HEK293 (cell line): ENCODE data around the gene CANT1.

Experiments
- CTCF ChIA-PET: fragments of 350-600 bp; formaldehyde crosslinking; extraction: SDS; loops from one replicate; lab custom pipeline; 2021; ENCODE audit warnings: antibody characterized with exemption; lab: Yijun Ruan, JAX
- POLR2A ChIA-PET: fragments of 300-600 bp; formaldehyde crosslinking; extraction: SDS; loops from one replicate; lab custom pipeline; 2020; ENCODE audit warnings: antibody characterized with exemption, inconsistent platforms; lab: Yijun Ruan, JAX
- H3K27ac ChIP-seq: fragments of 200-500 bp; sonication (Bioruptor generic); 2 replicates; pipeline ENCODE4 v1.5.1; 2014; ENCODE audit warnings: low read depth, low read length, control low read depth, inconsistent platforms; ENCODE audit errors: extremely low read depth
- H3K36me3 ChIP-seq, 2 experiments: fragments of 200-500 bp in 1 of 2; sonication (Bioruptor generic) in 1 of 2; 1 replicate in 1 of 2; 2 replicates in 1 of 2; pipeline ENCODE4 v1.5.1; 2014 to 2017; ENCODE audit warnings: inconsistent platforms in 2 of 2, low read length in 2 of 2; ENCODE audit not compliant: control insufficient read depth in 2 of 2, insufficient read depth in 1 of 2
- H3K4me1 ChIP-seq: fragments of 200-500 bp; sonication (Bioruptor generic); 2 replicates; pipeline ENCODE4 v1.5.1; 2014; ENCODE audit warnings: mild to moderate bottlenecking, low read length, inconsistent platforms; ENCODE audit not compliant: control insufficient read depth, insufficient read depth
- H3K4me3 ChIP-seq: 2 replicates; pipeline ENCODE4 v1.5.1; 2011; ENCODE audit warnings: low read depth, mild to moderate bottlenecking, control low read depth, low read length, moderate library complexity
- H3K9me3 ChIP-seq: fragments of 200-500 bp; sonication (Bioruptor generic); 2 replicates; pipeline ENCODE4 v1.5.1; 2014; ENCODE audit warnings: low read depth, low read length, inconsistent platforms; ENCODE audit not compliant: control insufficient read depth, insufficient read depth
- GLIS2 ChIP-seq: fragments of 450-650 bp; formaldehyde crosslinking; IDR thresholded peaks from 2 replicates; pipeline ENCODE4 v1.5.1; 2016; ENCODE audit warnings: missing biosample characterization, missing genetic modification characterization
- KLF16 ChIP-seq: fragments of 450-650 bp; formaldehyde crosslinking; IDR thresholded peaks from 2 replicates; pipeline ENCODE4 v1.5.1; 2017; ENCODE audit warnings: missing biosample characterization, missing genetic modification characterization
- RBAK ChIP-seq: fragments of 450-650 bp; formaldehyde crosslinking; IDR thresholded peaks from 2 replicates; pipeline ENCODE4 v1.5.1; 2016; ENCODE audit warnings: missing biosample characterization, missing genetic modification characterization
- ZBTB21 ChIP-seq: fragments of 450-650 bp; formaldehyde crosslinking; IDR thresholded peaks from 2 replicates; pipeline ENCODE4 v1.5.1; 2017; ENCODE audit warnings: missing biosample characterization, missing genetic modification characterization
- ZBTB48 ChIP-seq: fragments of 450-650 bp; formaldehyde crosslinking; IDR thresholded peaks from 2 replicates; pipeline ENCODE4 v1.5.1; 2016; ENCODE audit warnings: missing biosample characterization, missing genetic modification characterization
- ZNF112 ChIP-seq: fragments of 450-650 bp; formaldehyde crosslinking; IDR thresholded peaks from 2 replicates; pipeline ENCODE4 v1.5.0; 2017; ENCODE audit warnings: missing biosample characterization, missing genetic modification characterization
- ZNF132 ChIP-seq: fragments of 450-650 bp; formaldehyde crosslinking; IDR thresholded peaks from 2 replicates; pipeline ENCODE4 v1.5.1; 2017; ENCODE audit warnings: missing biosample characterization, missing genetic modification characterization, borderline replicate concordance
- ZNF138 ChIP-seq: fragments of 450-650 bp; formaldehyde crosslinking; IDR thresholded peaks from 2 replicates; pipeline ENCODE4 v1.5.1; 2016; ENCODE audit warnings: missing biosample characterization, missing genetic modification characterization, borderline replicate concordance
- ZNF184 ChIP-seq: fragments of 450-650 bp; IDR thresholded peaks from 2 replicates; pipeline ENCODE4 v1.5.1; 2018; ENCODE audit warnings: missing biosample characterization, mild to moderate bottlenecking, missing genetic modification characterization
- ZNF274 ChIP-seq, 2 experiments: fragments of 200-500 bp in 1 of 2; fragments of 450-650 bp in 1 of 2; sonication (Bioruptor generic) in 1 of 2; formaldehyde crosslinking in 1 of 2; IDR thresholded peaks; 2 replicates each; pipeline versions ENCODE4 v1.5.1 to v1.6.1; 2014 to 2016; ENCODE audit warnings: borderline replicate concordance in 1 of 2, inconsistent platforms in 1 of 2, low read length in 1 of 2, missing biosample characterization in 1 of 2, missing genetic modification characterization in 1 of 2
- ZNF311 ChIP-seq: fragments of 450-650 bp; formaldehyde crosslinking; IDR thresholded peaks from 2 replicates; pipeline ENCODE4 v1.5.1; 2017; ENCODE audit warnings: missing biosample characterization, missing genetic modification characterization, borderline replicate concordance
- ZNF324 ChIP-seq: fragments of 450-650 bp; formaldehyde crosslinking; IDR thresholded peaks from 2 replicates; pipeline ENCODE4 v1.5.1; 2016; ENCODE audit warnings: missing biosample characterization, missing genetic modification characterization
- ZNF501 ChIP-seq: fragments of 450-650 bp; formaldehyde crosslinking; IDR thresholded peaks from 2 replicates; pipeline ENCODE4 v1.5.1; 2016; ENCODE audit warnings: missing biosample characterization, missing genetic modification characterization
- ZNF544 ChIP-seq: fragments of 450-650 bp; formaldehyde crosslinking; IDR thresholded peaks from 2 replicates; pipeline ENCODE4 v1.5.0; 2017; ENCODE audit warnings: missing biosample characterization, missing genetic modification characterization
- ZNF558 ChIP-seq: fragments of 450-650 bp; formaldehyde crosslinking; IDR thresholded peaks from 2 replicates; pipeline ENCODE4 v1.5.1; 2016; ENCODE audit warnings: missing biosample characterization, missing genetic modification characterization
- ZNF600 ChIP-seq: fragments of 450-650 bp; formaldehyde crosslinking; IDR thresholded peaks from 2 replicates; pipeline ENCODE4 v1.5.1; 2016; ENCODE audit warnings: missing biosample characterization, missing genetic modification characterization
- ZNF654 ChIP-seq: fragments of 450-650 bp; formaldehyde crosslinking; IDR thresholded peaks from 2 replicates; pipeline ENCODE4 v1.5.1; 2016; ENCODE audit warnings: low read depth, missing biosample characterization, missing genetic modification characterization
- ZNF677 ChIP-seq: fragments of 450-650 bp; IDR thresholded peaks from 2 replicates; pipeline ENCODE4 v1.5.0; 2018; ENCODE audit warnings: missing biosample characterization, mild to moderate bottlenecking, missing genetic modification characterization, moderate library complexity
- ZNF777 ChIP-seq: fragments of 450-650 bp; formaldehyde crosslinking; IDR thresholded peaks from 2 replicates; pipeline ENCODE4 v1.5.1; 2017; ENCODE audit warnings: missing biosample characterization, missing genetic modification characterization, borderline replicate concordance
- ZNF830 ChIP-seq: fragments of 450-650 bp; IDR thresholded peaks from 2 replicates; pipeline ENCODE4 v1.5.0; 2018; ENCODE audit warnings: missing biosample characterization, missing genetic modification characterization, low read depth, mild to moderate bottlenecking, moderate library complexity
- ZNF843 ChIP-seq: fragments of 450-650 bp; formaldehyde crosslinking; IDR thresholded peaks from 2 replicates; pipeline ENCODE4 v1.5.1; 2016; ENCODE audit warnings: missing biosample characterization, missing genetic modification characterization
- ZSCAN16 ChIP-seq: fragments of 450-650 bp; formaldehyde crosslinking; IDR thresholded peaks from 2 replicates; pipeline ENCODE4 v1.5.1; 2016; ENCODE audit warnings: missing biosample characterization, missing genetic modification characterization
- TF ChIP-seq, protein P1 (sequence below): fragments of 450-650 bp; formaldehyde crosslinking; IDR thresholded peaks from 2 replicates; pipeline ENCODE4 v1.5.1; 2016; ENCODE audit warnings: missing biosample characterization, missing genetic modification characterization
- TF ChIP-seq, protein P2 (sequence below): fragments of 450-650 bp; formaldehyde crosslinking; IDR thresholded peaks from 2 replicates; pipeline ENCODE4 v1.5.1; 2016; ENCODE audit warnings: missing biosample characterization, missing genetic modification characterization

Gene CANT1

DNA sequence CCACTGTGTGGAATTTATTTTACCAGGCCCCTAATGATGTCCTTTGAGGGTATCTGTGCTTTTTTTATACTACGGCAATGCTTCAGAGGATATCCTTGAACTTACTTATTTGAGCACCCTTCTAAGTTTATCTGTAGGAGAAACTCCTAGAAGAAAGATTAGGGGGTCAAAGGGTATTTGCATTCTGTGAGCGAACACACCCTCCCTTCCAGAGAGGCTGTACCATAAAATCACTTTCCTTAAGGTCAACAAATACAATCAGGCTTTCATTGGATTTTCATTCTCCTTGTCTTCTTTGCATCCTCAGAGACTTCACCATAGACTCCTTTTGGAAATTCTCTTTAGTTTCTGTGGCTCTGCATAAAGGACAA lies 9.7 kb upstream of the CANT1 start:
- TF ChIP-seq ZNF830 (tag by site-specific recombination) (no peak), ZNF501 (no peak), ZNF311 (tag by site-specific recombination) (no peak), ZBTB48 (no peak), ZNF654 (tag by site-specific recombination) (no peak), KLF16 (tag by site-specific recombination) (no peak), ZNF112 (tag by site-specific recombination) (no peak), ZNF677 (tag by site-specific recombination) (no peak), ZNF600 (tag by site-specific recombination) (no peak), GLIS2 (tag by site-specific recombination) (no peak), ZNF274 (IDR thresholded peaks at IDR 0.05; ENCODE audit: low read length) (no peak), ZNF274 (tag by site-specific recombination; IDR thresholded peaks at IDR 0.05; ENCODE audit: borderline replicate concordance) (no peak), ZNF184 (tag by site-specific recombination) (no peak), ZNF138 (tag by site-specific recombination) (no peak), ZNF558 (tag by site-specific recombination) (no peak), ZSCAN16 (tag by site-specific recombination) (no peak), ZNF132 (tag by site-specific recombination) (no peak)
- ChIA-PET CTCF (interaction anchor here (0.6 to 11.1 kb wide), 15 partner anchors 8 to 459 kb away, joined by 3 to 122 read pairs (median 3); no protein-coding TSS in a partner anchor), POLR2A (no interaction called here)
- Histone ChIP-seq H3K9me3 (no peaks in the 10 kb centered on the region), H3K4me3 (no peak overlapping the region), H3K4me1 (peaks cover 18% of the 10 kb centered on the region), H3K36me3 (no peaks in the 10 kb centered on the region), H3K27ac (no peak overlapping the region)

DNA sequence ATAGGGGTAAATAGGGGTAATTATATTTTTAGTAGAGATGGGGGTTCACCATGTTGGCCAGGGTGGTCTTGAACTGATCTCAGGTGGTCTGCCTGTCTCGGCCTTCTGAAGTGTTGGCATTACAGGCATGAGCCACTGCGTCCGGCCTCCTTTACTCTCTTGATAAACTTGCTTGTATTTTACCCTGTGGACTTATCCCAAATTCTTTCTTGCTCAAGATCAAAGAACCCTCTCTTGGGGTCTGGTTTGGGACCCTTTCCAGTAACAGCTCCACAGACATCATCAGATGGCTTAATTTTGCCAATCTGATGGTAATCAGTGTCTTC lies 8.8 kb upstream of the CANT1 start:
- H3K36me3 ChIP-seq, result no peaks in the 10 kb centered on the region
- no peak overlapping the region for H3K4me3 ChIP-seq
- no peak overlapping the region for H3K27ac ChIP-seq
- peaks cover 15% of the 10 kb centered on the region for H3K4me1 ChIP-seq
- no peaks in the 10 kb centered on the region for H3K9me3 ChIP-seq
- no peak for TF ChIP-seq ZNF654 (tag by site-specific recombination)
- no peak for TF ChIP-seq ZNF843 (tag by site-specific recombination)
- no peak for TF ChIP-seq ZBTB21 (tag by site-specific recombination)
- TF ChIP-seq ZNF324 (tag by site-specific recombination), result no peak
- TF ChIP-seq ZNF311 (tag by site-specific recombination), result no peak
- TF ChIP-seq RBAK (tag by site-specific recombination), result no peak
- no peak for TF ChIP-seq ZNF544 (tag by site-specific recombination)
- TF ChIP-seq ZNF777 (tag by site-specific recombination), result no peak
- TF ChIP-seq, protein P1, sequence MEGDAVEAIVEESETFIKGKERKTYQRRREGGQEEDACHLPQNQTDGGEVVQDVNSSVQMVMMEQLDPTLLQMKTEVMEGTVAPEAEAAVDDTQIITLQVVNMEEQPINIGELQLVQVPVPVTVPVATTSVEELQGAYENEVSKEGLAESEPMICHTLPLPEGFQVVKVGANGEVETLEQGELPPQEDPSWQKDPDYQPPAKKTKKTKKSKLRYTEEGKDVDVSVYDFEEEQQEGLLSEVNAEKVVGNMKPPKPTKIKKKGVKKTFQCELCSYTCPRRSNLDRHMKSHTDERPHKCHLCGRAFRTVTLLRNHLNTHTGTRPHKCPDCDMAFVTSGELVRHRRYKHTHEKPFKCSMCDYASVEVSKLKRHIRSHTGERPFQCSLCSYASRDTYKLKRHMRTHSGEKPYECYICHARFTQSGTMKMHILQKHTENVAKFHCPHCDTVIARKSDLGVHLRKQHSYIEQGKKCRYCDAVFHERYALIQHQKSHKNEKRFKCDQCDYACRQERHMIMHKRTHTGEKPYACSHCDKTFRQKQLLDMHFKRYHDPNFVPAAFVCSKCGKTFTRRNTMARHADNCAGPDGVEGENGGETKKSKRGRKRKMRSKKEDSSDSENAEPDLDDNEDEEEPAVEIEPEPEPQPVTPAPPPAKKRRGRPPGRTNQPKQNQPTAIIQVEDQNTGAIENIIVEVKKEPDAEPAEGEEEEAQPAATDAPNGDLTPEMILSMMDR (tag by site-specific recombination), result no peak
- TF ChIP-seq, protein P2, sequence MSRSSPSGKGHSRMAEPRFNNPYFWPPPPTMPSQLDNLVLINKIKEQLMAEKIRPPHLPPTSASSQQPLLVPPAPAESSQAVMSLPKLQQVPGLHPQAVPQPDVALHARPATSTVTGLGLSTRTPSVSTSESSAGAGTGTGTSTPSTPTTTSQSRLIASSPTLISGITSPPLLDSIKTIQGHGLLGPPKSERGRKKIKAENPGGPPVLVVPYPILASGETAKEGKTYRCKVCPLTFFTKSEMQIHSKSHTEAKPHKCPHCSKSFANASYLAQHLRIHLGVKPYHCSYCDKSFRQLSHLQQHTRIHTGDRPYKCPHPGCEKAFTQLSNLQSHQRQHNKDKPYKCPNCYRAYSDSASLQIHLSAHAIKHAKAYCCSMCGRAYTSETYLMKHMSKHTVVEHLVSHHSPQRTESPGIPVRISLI (tag by site-specific recombination), result no peak
- ChIA-PET CTCF (interaction anchor here (0.6 to 11.1 kb wide), 12 partner anchors 21 to 379 kb away, joined by 3 to 122 read pairs (median 3); no protein-coding TSS in a partner anchor), POLR2A (no interaction called here)
